ENCODE measurements around the gene FLNC. TPM values are rescaled to one million over a fixed set of nuclear protein-coding genes. Genes with fewer than 3 reads are reported as not detected.

The FLNC gene
- total and polyA plus RNA-seq, 3 experiments from 2014 or later = not detected

DNA sequence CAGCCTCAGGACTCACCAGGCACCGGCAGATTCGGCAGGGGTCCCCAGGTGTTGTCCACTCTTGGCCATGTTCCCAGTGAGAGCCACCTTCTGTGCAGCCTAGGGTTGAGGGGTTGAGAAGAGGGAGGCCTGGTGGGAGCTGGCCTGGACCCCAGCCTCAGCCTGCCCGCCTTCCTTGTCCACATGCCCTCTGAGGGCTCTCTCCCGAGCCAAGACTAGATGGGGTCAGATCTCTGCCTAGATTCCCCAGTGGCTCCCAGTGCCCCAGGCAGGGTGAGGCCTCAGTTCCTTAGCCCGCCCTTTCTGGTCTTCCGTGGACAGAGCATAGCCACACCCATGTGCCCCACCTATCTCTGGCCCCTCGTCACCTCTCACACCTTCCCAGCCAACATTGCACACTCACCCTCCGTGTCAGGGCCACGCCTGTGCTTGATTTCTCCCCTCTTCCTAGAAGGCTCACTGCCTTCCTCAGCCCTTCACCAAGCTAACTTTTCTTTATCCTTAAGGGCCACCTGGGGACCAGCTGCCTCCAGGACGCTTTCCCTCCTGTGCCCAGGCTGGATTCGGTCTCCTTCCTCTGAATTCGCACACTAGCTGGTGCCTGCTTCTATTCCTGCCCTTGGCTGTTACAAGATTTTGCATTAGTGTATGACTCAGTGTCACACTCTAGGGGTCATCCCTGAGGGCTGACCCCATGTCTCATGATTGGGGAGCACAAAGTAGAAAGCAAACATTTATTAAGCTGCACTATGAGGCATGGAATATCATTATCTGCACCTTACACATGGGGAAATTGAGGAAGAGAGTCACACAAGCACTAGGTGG, 72.8 kb downstream of the FLNC start:
- no peaks in the 10 kb centered on the region for H3K27me3 ChIP-seq (ENCODE audit: insufficient read depth, low read length, poor library complexity, severe bottlenecking)
- no peak overlapping the region for H3K27ac ChIP-seq (ENCODE audit: low read depth, low read length)
- no peak overlapping the region for H3K4me3 ChIP-seq (ENCODE audit: low read length)
- H3K27ac Mint-ChIP-seq = no peak overlapping the region
- no peaks in the 10 kb centered on the region for H3K9me3 ChIP-seq (ENCODE audit: low read length)
- no peaks in the 10 kb centered on the region for H3K4me1 Mint-ChIP-seq
- peaks cover 7 to 33% of the 10 kb centered on the region in 2 donors for H3K27me3 Mint-ChIP-seq
- H3K36me3 Mint-ChIP-seq = no peaks in the 10 kb centered on the region
- no peaks in the 10 kb centered on the region for H3K4me1 ChIP-seq (ENCODE audit: insufficient read depth, low read length)
- ChIA-PET CTCF (interaction anchor here (1.1 to 2.9 kb wide), 4 partner anchors 17 to 189 kb away, joined by 3 to 17 read pairs (median 3); no protein-coding TSS in a partner anchor), POLR2A (no interaction called here)
- H3K4me3 Mint-ChIP-seq = no peak overlapping the region
- H3K36me3 ChIP-seq (ENCODE audit: insufficient read depth, low read length) = no peaks in the 10 kb centered on the region
- DNase-seq = no peak
- peaks cover 0 to 2% (median 2%) of the 10 kb centered on the region in 5 donors for H3K9me3 Mint-ChIP-seq

DNA sequence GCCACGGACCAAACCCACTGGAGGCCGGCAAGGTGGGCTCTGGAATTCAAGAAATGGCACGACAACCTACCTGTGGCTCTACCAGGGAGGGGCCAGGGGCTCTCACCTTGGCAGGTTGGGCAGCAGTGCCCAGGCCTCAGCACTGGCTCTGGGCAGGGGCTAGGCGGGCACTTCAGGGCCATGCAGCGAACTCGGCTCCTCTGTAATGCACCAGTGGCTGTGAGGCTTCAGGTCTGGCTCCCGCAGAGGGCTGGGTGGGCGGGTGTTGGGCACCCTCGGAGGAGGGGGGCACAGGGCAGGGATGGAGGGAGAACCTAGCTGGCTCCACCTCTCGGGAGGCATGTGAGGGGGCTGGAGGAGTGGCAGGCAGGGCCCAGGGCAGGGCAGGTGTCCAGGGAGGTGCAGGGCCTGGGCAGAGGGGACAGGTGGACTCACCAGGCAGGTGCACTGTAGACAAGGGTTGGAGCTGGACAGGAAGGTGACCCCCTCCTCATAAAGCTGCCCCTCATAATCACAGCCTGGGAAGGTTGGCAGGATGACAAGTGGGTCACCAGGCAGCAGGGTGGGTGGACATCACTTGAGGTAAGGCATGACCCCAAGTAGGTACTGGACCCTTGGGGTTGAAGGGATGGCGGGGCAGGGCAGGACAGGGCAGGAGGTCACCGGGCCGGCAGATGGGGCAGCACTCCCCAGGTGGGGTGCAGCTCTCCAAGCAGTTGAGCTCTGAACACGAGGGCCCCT, 73.6 kb downstream of the FLNC start:
- peaks cover 8 to 39% of the 10 kb centered on the region in 2 donors for H3K27me3 Mint-ChIP-seq
- H3K27ac Mint-ChIP-seq = no peak overlapping the region
- no peak overlapping the region for H3K4me3 ChIP-seq (ENCODE audit: low read length)
- no peaks in the 10 kb centered on the region for H3K9me3 ChIP-seq (ENCODE audit: low read length)
- H3K36me3 Mint-ChIP-seq = no peaks in the 10 kb centered on the region
- H3K4me1 ChIP-seq (ENCODE audit: insufficient read depth, low read length) = no peaks in the 10 kb centered on the region
- H3K9me3 Mint-ChIP-seq = no peaks in the 10 kb centered on the region
- no peak overlapping the region for H3K4me3 Mint-ChIP-seq
- no peaks in the 10 kb centered on the region for H3K36me3 ChIP-seq (ENCODE audit: insufficient read depth, low read length)
- ChIA-PET CTCF (interaction anchor here (1.1 to 2.9 kb wide), 4 partner anchors 16 to 188 kb away, joined by 3 to 17 read pairs (median 3); no protein-coding TSS in a partner anchor), POLR2A (no interaction called here)
- no peaks in the 10 kb centered on the region for H3K4me1 Mint-ChIP-seq
- H3K27ac ChIP-seq (ENCODE audit: low read depth, low read length) = no peak overlapping the region
- H3K27me3 ChIP-seq (ENCODE audit: insufficient read depth, low read length, poor library complexity, severe bottlenecking) = no peaks in the 10 kb centered on the region
- DNase-seq = no peak

DNA sequence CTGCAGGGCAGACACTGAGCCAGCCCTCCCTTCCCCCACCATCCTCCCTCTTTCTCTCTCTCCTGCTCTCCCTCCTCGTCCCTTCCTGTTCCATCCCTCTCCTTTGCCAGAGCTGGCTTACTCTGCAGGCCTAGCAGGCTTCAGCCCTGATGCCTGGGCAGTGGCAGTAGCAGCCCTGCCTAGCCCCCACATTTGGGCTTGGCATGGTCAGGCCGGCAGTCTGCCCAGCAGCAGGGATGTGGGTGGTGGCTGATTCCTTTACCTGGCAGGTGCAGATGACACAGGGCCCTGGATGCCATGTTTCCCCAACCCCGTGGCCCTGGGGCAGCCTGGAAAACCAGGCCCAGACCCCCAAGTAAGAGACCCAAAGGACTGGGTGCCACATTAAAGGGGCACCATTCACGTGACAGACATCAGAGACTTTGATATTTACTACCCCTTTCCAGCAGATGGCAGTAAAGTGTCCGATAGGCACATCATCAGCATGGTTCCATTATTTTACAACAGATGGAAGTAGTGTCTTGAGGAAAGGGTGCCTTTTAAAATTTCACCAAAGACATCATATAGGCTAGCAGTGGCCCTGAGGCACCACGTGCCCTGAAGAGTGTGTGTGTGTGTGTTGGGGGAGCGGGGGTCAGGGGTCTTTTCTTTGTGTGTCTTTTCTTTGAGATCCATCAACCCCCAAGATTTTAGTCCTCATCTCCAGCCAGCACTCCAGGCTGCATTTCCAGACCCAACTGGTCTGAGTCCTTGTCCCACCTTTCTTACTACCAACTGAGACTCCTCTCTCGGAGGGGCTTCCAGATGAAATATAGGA, 74.4 kb downstream of the FLNC start:
- no peak overlapping the region for H3K27ac Mint-ChIP-seq
- POLR2A ChIA-PET = no interaction called here
- no peaks in the 10 kb centered on the region for H3K36me3 Mint-ChIP-seq
- H3K27me3 Mint-ChIP-seq = peaks cover 16 to 47% of the 10 kb centered on the region in 2 donors
- Histone ChIP-seq H3K9me3 (ENCODE audit: low read length) (no peaks in the 10 kb centered on the region), H3K4me1 (ENCODE audit: insufficient read depth, low read length) (no peaks in the 10 kb centered on the region), H3K27ac (ENCODE audit: low read depth, low read length) (no peak overlapping the region), H3K4me3 (ENCODE audit: low read length) (no peak overlapping the region), H3K27me3 (ENCODE audit: insufficient read depth, low read length, poor library complexity, severe bottlenecking) (no peaks in the 10 kb centered on the region), H3K36me3 (ENCODE audit: insufficient read depth, low read length) (no peaks in the 10 kb centered on the region)
- peak in 3 of 5 donors; percentile 45 to 59 (median 55) for DNase-seq
- no peak overlapping the region for H3K4me3 Mint-ChIP-seq
- H3K9me3 Mint-ChIP-seq = no peaks in the 10 kb centered on the region
- CTCF ChIA-PET = interaction anchor here (1.1 to 2.9 kb wide), 4 partner anchors 15 to 187 kb away, joined by 3 to 17 read pairs (median 3); no protein-coding TSS in a partner anchor
- H3K4me1 Mint-ChIP-seq = no peaks in the 10 kb centered on the region

DNA sequence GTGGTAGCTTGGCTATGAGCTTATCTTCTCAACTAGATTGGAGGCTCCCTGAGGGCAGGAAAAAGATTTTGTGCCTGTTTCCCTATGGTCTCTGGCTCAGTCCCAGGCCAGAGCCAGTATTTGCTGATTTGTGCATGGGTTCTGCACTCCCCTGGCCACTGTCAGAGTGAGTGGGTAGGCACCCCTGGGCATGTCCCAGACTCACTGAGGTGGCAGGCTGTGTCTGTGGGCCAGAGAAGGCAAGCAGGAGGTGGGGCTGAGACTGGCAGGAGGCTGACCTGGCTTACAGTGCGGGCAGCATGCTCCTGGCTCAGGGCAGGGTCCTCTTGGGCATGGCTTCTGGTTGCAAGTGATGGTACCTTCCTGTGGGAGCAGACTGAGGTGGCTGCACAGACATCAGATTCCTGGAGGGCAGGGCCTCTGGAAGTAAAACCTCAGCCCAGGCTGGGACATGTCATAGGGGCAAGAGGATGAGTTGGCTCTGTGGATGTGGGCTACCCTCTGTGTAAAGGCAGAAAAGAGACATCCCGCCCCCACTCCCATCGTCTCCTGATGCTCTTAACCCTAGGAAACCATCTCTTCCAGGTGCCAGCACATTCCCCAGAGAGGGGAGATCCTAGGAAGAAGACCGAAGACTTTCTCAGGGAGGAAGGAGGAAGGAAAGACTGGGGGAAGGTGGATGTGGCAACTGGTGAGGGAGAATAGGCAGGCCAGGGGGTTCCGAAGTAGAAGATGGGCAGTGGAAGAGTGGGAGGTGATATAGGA, 76.0 kb downstream of the FLNC start:
- Histone ChIP-seq H3K4me1 (ENCODE audit: insufficient read depth, low read length) (no peaks in the 10 kb centered on the region), H3K27ac (ENCODE audit: low read depth, low read length) (no peak overlapping the region), H3K9me3 (ENCODE audit: low read length) (no peaks in the 10 kb centered on the region), H3K4me3 (ENCODE audit: low read length) (no peak overlapping the region), H3K36me3 (ENCODE audit: insufficient read depth, low read length) (no peaks in the 10 kb centered on the region), H3K27me3 (ENCODE audit: insufficient read depth, low read length, poor library complexity, severe bottlenecking) (no peaks in the 10 kb centered on the region)
- ChIA-PET POLR2A (no interaction called here), CTCF (interaction anchor here (1.1 kb wide), 1 partner anchor 186 kb away, joined by 3 read pairs; no protein-coding TSS in a partner anchor)
- peak in 1 of 5 donors; percentile 20 for DNase-seq
- Mint-ChIP-seq H3K36me3 (no peaks in the 10 kb centered on the region), H3K9me3 (no peaks in the 10 kb centered on the region), H3K27ac (no peak overlapping the region), H3K4me1 (no peaks in the 10 kb centered on the region), H3K27me3 (peaks cover 24 to 57% of the 10 kb centered on the region in 2 donors), H3K4me3 (no peak overlapping the region)

DNA sequence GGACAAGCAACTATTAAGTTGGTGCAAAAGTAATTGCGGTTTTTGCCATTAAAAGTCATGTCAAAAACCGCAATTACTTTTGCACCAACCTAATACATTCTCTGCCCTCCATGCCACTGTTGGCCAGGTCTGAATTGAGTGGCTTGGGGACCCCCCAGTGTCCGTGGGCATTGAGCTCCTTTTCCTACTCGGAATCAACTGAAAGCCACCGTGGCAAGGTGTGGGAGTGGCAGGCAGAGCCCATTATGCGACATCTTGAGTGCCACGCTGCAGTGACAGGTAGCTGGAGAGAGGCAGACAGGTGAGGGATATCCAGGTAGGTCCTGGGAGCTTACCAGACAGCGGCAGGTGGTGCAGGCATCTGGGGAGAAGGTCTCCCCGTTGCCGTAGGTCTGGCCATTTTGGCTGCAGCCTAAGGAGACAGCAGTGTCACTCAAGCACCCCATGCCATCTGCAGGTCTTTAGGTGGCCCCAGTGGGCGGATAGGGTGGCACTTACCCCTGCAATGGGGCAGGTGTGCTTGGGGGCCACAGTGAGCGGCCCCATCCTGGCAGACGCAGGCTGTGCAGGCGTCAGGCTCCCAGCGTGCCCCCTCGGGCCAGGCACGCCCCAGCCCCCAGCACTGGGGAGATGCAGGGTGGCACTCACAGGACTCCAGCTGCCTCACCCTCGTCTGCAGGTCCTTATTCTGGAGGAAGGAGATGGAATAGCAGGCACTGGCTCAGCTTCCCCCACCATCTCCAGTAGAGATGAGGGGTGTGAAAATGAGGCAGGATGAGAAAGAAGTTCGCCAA, 76.8 kb downstream of the FLNC start:
- peaks cover 28 to 63% of the 10 kb centered on the region in 2 donors for H3K27me3 Mint-ChIP-seq
- Histone ChIP-seq H3K4me1 (ENCODE audit: insufficient read depth, low read length) (no peaks in the 10 kb centered on the region), H3K9me3 (ENCODE audit: low read length) (no peaks in the 10 kb centered on the region), H3K27ac (ENCODE audit: low read depth, low read length) (no peak overlapping the region), H3K27me3 (ENCODE audit: insufficient read depth, low read length, poor library complexity, severe bottlenecking) (peaks cover 3% of the 10 kb centered on the region), H3K36me3 (ENCODE audit: insufficient read depth, low read length) (no peaks in the 10 kb centered on the region), H3K4me3 (ENCODE audit: low read length) (no peak overlapping the region)
- no peak overlapping the region for H3K4me3 Mint-ChIP-seq
- no peaks in the 10 kb centered on the region for H3K36me3 Mint-ChIP-seq
- peak in 1 of 5 donors; percentile 29 for DNase-seq
- ChIA-PET POLR2A (no interaction called here), CTCF (interaction anchor here (1.1 to 1.6 kb wide), 2 partner anchors 177 to 185 kb away, joined by 3 read pairs; no protein-coding TSS in a partner anchor)
- no peaks in the 10 kb centered on the region for H3K9me3 Mint-ChIP-seq
- H3K4me1 Mint-ChIP-seq = no peaks in the 10 kb centered on the region
- no peak overlapping the region for H3K27ac Mint-ChIP-seq
